Urinary bladder (tissue), 4 donors: Measurements from ENCODE around the gene TECPR2. TPM values are rescaled to one million over a fixed set of nuclear protein-coding genes. Genes with fewer than 3 reads are reported as not detected.
A peak's percentile ranks its signal among the peaks of the same experiment; 100 is the strongest.

ENCODE experiments used
- DNase-seq: peaks from one replicate; pipeline ENCODE4 v3.0.0-alpha.2; 2015; ENCODE audit errors: extremely low spot score
- H3K27ac ChIP-seq: one replicate; pipeline ENCODE4 v1.5.1; 2013; ENCODE audit warnings: low read depth, mild to moderate bottlenecking, moderate library complexity
- H3K36me3 ChIP-seq: one replicate; pipeline ENCODE4 v1.6.1; 2013; ENCODE audit warnings: mild to moderate bottlenecking, moderate library complexity; ENCODE audit not compliant: insufficient read depth
- H3K4me1 ChIP-seq: one replicate; pipeline ENCODE4 v1.6.1; 2013; ENCODE audit warnings: mild to moderate bottlenecking, moderate library complexity; ENCODE audit not compliant: insufficient read depth
- H3K4me3 ChIP-seq: one replicate; pipeline ENCODE4 v1.5.1; 2013; ENCODE audit warnings: low read depth, low read length
- WGBS: extraction: QIAGEN DNeasy Blood & Tissue Kit; methylation state at CpG from one replicate; pipeline ENCODE4 v1.1.7; 2013; 5-methylcytosine and 5-hydroxymethylcytosine counted together
- polyA plus RNA-seq: library from polyadenylated mRNA; stranded (reverse); fragments of 200-250 nt; gene quantifications from one replicate; pipeline ENCODE4 v1.2.3, GENCODE V29; 2013
- total RNA-seq: library from RNA; depleted of rRNA; stranded (reverse); fragments of >200 nt; gene quantifications from one replicate; pipeline ENCODE4 v1.2.3, GENCODE V29; 2014
- donor health status: healthy with polysubstance abuse.
- donor health status: healthy.

Gene TECPR2
- total and polyA plus RNA-seq, 2 donors: 12.5 to 15.6 TPM

DNA sequence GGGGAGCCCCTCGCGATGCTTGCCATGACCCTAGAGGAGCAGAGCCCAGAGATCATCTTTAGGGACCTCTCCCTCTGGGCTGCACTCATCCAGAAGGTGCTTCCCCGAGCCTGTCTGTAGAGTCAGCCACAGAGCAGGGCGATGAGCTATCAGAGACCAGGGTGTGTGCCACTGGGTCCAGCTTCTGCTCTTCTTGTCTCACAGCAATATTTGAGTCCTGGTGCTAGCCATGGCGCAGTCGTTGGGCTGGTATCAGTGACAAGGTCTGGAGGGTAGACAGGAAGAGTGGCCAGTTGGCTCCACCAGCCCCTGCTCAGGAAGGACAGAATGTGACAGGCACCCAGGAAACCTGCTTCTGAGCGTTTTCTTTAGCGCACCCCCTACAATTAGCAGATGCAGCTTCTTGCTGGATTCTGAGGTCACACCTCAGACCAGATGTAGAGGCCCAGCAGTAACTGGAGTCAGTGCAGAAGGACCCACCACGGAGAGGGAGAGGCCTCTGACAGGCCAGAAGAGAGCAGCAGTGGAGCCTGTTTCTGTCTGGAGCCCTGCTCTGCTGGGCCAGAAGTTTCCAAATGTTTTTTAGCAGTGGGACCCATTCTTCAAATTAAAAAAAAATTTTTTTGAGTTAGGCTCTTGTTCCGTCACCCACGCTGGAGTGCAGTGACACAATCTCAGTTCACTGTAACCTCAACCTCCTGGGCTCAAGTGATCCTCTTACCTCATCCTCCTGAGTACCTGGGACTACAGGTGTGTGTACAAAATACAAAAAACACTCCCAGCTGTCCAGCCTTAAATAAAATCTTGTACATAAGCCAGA lies 123.2 kb downstream of the TECPR2 start:
- WGBS: 81% methylated on average over 11 of the region's 11 CpGs
- Histone ChIP-seq H3K4me1 (no peaks in the 10 kb centered on the region), H3K36me3 (no peaks in the 10 kb centered on the region), H3K27ac (no peak overlapping the region), H3K4me3 (no peak overlapping the region)
- DNase-seq: no peak

GRCh38 chr14:102486513-102487203 lies 123.9 kb downstream of the TECPR2 start:
- DNase-seq: no peak

GRCh38 chr14:102487204-102487577 lies 124.5 kb downstream of the TECPR2 start:
- H3K36me3 ChIP-seq: no peaks in the 10 kb centered on the region
- no peaks in the 10 kb centered on the region for H3K4me1 ChIP-seq
- DNase-seq: no peak
- no peak overlapping the region for H3K4me3 ChIP-seq
- peak overlapping the region; percentile 72 for H3K27ac ChIP-seq
- WGBS: 47% methylated on average over 7 of the region's 7 CpGs

More at GRCh38 chr14:102486513-102487203, 123.9 kb downstream of the TECPR2 start:
- no peak overlapping the region for H3K4me3 ChIP-seq
- WGBS: 63% methylated on average over 17 of the region's 17 CpGs
- H3K4me1 ChIP-seq: no peaks in the 10 kb centered on the region
- H3K36me3 ChIP-seq: no peaks in the 10 kb centered on the region
- peak overlapping the region; percentile 72 for H3K27ac ChIP-seq

- no peak for DNase-seq
- Histone ChIP-seq H3K4me3 (no peak overlapping the region), H3K36me3 (no peaks in the 10 kb centered on the region), H3K4me1 (no peaks in the 10 kb centered on the region), H3K27ac (no peak overlapping the region)
- 89% methylated on average over 18 of the region's 18 CpGs for WGBS
Observed at GRCh38 chr14:102490456-102490855, 127.7 kb downstream of the TECPR2 start.

DNA sequence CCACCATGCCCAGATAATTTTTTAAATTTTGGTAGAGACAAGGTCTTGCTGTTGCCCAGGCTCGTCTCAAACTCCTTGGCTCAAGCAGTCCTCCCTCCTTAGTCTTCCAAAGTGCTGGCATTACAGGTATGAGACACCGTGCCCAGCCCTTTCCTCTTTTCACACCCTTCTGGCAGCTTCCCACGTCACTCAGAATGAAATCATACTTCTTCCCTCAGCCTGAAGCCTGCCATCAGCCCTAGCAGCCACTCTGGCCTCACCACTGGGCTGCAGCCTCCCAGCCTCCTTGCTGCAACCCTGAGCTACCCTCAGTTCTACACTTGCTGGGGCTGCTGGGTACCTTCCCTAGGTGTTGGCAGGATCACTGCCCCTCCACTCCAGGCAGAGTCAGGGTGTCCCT lies 128.6 kb downstream of the TECPR2 start:
- H3K4me1 ChIP-seq: no peaks in the 10 kb centered on the region
- no peak overlapping the region for H3K4me3 ChIP-seq
- WGBS: 94% methylated on average over 3 of the region's 3 CpGs
- no peaks in the 10 kb centered on the region for H3K36me3 ChIP-seq
- DNase-seq: no peak
- H3K27ac ChIP-seq: no peak overlapping the region

- H3K36me3 ChIP-seq: no peaks in the 10 kb centered on the region
- 96% methylated on average over 7 of the region's 7 CpGs for WGBS
- no peak for DNase-seq
- no peaks in the 10 kb centered on the region for H3K4me1 ChIP-seq
- H3K27ac ChIP-seq: no peak overlapping the region
- no peak overlapping the region for H3K4me3 ChIP-seq
Observed at GRCh38 chr14:102491786-102492530, 129.2 kb downstream of the TECPR2 start.

GRCh38 chr14:102492531-102492910 lies 129.8 kb downstream of the TECPR2 start:
- no peaks in the 10 kb centered on the region for H3K36me3 ChIP-seq
- no peaks in the 10 kb centered on the region for H3K4me1 ChIP-seq
- 92% methylated on average over 17 of the region's 17 CpGs for WGBS
- no peak for DNase-seq
- no peak overlapping the region for H3K4me3 ChIP-seq
- H3K27ac ChIP-seq: no peak overlapping the region

- no peak overlapping the region for H3K27ac ChIP-seq
- WGBS: 92% methylated on average over 15 of the region's 15 CpGs
- no peak for DNase-seq
- no peaks in the 10 kb centered on the region for H3K4me1 ChIP-seq
- H3K36me3 ChIP-seq: no peaks in the 10 kb centered on the region
- H3K4me3 ChIP-seq: no peak overlapping the region
Observed at GRCh38 chr14:102493096-102493495, 130.4 kb downstream of the TECPR2 start.

- Histone ChIP-seq H3K4me1 (no peaks in the 10 kb centered on the region), H3K4me3 (no peak overlapping the region), H3K27ac (no peak overlapping the region), H3K36me3 (no peaks in the 10 kb centered on the region)
- 94% methylated on average over 15 of the region's 15 CpGs for WGBS
- no peak for DNase-seq
Observed at GRCh38 chr14:102493585-102493984, 130.8 kb downstream of the TECPR2 start.

- no peaks in the 10 kb centered on the region for H3K36me3 ChIP-seq
- no peak for DNase-seq
Observed at GRCh38 chr14:102495491-102496330, 133.0 kb downstream of the TECPR2 start.

GRCh38 chr14:102496331-102496691 lies 133.6 kb downstream of the TECPR2 start:
- Histone ChIP-seq H3K36me3 (no peaks in the 10 kb centered on the region), H3K4me3 (no peak overlapping the region), H3K4me1 (no peaks in the 10 kb centered on the region), H3K27ac (no peak overlapping the region)
- no peak for DNase-seq
- 95% methylated on average over 11 of the region's 11 CpGs for WGBS

More at GRCh38 chr14:102495491-102496330, 133.0 kb downstream of the TECPR2 start:
- 95% methylated on average over 26 of the region's 26 CpGs for WGBS
- no peak overlapping the region for H3K27ac ChIP-seq
- H3K4me3 ChIP-seq: no peak overlapping the region
- H3K4me1 ChIP-seq: no peaks in the 10 kb centered on the region

DNA sequence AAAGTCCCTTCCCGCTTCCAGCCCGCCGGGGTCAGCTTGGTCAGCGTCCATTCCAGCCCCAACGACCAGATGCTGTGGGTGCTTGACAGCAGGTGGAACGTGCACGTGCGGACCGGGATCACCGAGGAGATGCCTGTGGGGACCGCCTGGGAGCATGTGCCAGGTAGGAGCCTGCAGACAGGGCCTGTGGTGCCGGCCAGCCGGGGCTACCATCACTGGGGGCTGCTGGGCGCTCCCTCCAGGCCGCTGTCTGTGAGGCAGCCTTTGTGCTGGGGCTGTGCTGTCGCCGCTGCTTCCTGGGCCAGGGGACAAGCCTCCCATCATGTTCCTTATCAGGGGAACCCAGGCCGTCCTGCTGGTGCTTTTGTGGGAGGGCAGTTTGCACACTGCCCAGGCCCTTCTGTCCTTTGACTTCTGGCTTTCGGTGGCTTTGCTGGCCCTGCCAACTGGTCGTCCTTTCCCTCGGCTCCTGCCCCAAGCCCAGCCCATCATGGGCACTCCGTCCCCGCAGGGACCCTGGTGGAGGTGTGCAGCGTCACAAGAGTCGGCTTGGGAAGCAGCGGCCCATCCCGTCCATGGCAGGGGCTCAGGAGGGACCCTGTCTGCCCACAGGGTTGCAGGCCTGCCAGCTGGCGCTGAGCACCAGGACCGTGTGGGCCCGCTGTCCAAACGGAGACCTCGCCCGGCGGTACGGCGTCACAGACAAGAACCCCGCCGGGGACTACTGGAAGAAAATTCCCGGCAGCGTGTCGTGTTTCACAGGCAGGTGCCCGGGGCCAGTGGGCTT lies 134.4 kb downstream of the TECPR2 start:
- Histone ChIP-seq H3K4me3 (no peak overlapping the region), H3K36me3 (no peaks in the 10 kb centered on the region), H3K4me1 (no peaks in the 10 kb centered on the region), H3K27ac (no peak overlapping the region)
- no peak for DNase-seq
- WGBS: 94% methylated on average over 42 of the region's 42 CpGs
